Neural progenitor cell (in vitro differentiated cells): ENCODE data around the gene DSCAML1. TPM values are rescaled to one million over a fixed set of nuclear protein-coding genes. Genes with fewer than 3 reads are reported as not detected.

Experiments used
- DNase-seq: peaks from one replicate; pipeline ENCODE4 v3.0.0-alpha.2; 2016; ENCODE audit warnings: low spot score
- H2AFZ ChIP-seq: fragments of 200-600 bp; sonication (generic); replicated peaks from 2 replicates; pipeline ENCODE4 v1.6.1; 2016; ENCODE audit warnings: antibody characterized with exemption
- H3F3A ChIP-seq: fragments of 200-600 bp; sonication (generic); 2 replicates; pipeline ENCODE4 v1.6.1; 2016; ENCODE audit warnings: antibody characterized with exemption, low read depth
- H3K27ac ChIP-seq: fragments of 200-600 bp; sonication (generic); 2 replicates; pipeline ENCODE4 v1.5.1; 2016; ENCODE audit warnings: mild to moderate bottlenecking
- H3K27me3 ChIP-seq: fragments of 200-600 bp; sonication (generic); 2 replicates; pipeline ENCODE4 v1.6.1; 2016; ENCODE audit warnings: mild to moderate bottlenecking, moderate library complexity
- H3K36me3 ChIP-seq: fragments of 200-600 bp; sonication (generic); 2 replicates; pipeline ENCODE4 v1.5.1; 2016
- H3K4me1 ChIP-seq: fragments of 200-600 bp; sonication (generic); 2 replicates; pipeline ENCODE4 v1.6.1; 2016; ENCODE audit warnings: mixed run types
- H3K4me2 ChIP-seq: fragments of 200-600 bp; sonication (generic); 2 replicates; pipeline ENCODE4 v1.6.1; 2016
- H3K4me3 ChIP-seq: fragments of 200-600 bp; sonication (generic); 2 replicates; pipeline ENCODE4 v1.5.1; 2016
- H3K79me2 ChIP-seq: fragments of 200-600 bp; sonication (generic); 2 replicates; pipeline ENCODE4 v1.6.1; 2016; ENCODE audit warnings: low read depth
- H3K9ac ChIP-seq: fragments of 200-600 bp; sonication (generic); 2 replicates; pipeline ENCODE4 v1.6.1; 2016
- H3K9me3 ChIP-seq: fragments of 200-600 bp; sonication (generic); 2 replicates; pipeline ENCODE4 v1.5.1; 2016; ENCODE audit warnings: low read depth
- H4K20me1 ChIP-seq: fragments of 200-600 bp; sonication (generic); 2 replicates; pipeline ENCODE4 v1.6.1; 2016; ENCODE audit warnings: low read depth
- H3K27ac Mint-ChIP-seq: 3 replicates; pipeline ENCODE4 v1.8.0; 2021; ENCODE audit warnings: mixed read lengths
- H3K27me3 Mint-ChIP-seq: 2 replicates; pipeline ENCODE4 v1.8.0; 2022; ENCODE audit warnings: low read depth, mild to moderate bottlenecking, inconsistent platforms, moderate library complexity, mixed read lengths; ENCODE audit not compliant: insufficient read depth
- H3K36me3 Mint-ChIP-seq: 3 replicates; pipeline ENCODE4 v1.8.0; 2021; ENCODE audit warnings: mixed read lengths
- H3K4me1 Mint-ChIP-seq: 3 replicates; pipeline ENCODE4 v1.8.0; 2021; ENCODE audit warnings: mixed read lengths
- H3K4me3 Mint-ChIP-seq: 3 replicates; pipeline ENCODE4 v1.8.0; 2021; ENCODE audit warnings: mild to moderate bottlenecking, moderate library complexity, mixed read lengths
- H3K9me3 Mint-ChIP-seq: 3 replicates; pipeline ENCODE4 v1.8.0; 2020; ENCODE audit warnings: mixed read lengths
- EZH2 ChIP-seq: fragments of 200-600 bp; sonication (generic); IDR thresholded peaks from 2 replicates; pipeline ENCODE4 v1.6.1; 2017; ENCODE audit warnings: antibody characterized with exemption, mild to moderate bottlenecking, moderate library complexity
- EZH2phosphoT487 ChIP-seq: fragments of 200-600 bp; sonication (generic); IDR thresholded peaks from 2 replicates; pipeline ENCODE4 v1.6.1; 2017; ENCODE audit warnings: antibody characterized with exemption
- total RNA-seq: library from RNA; depleted of rRNA; stranded (reverse); fragments of >200 nt; gene quantifications from 2 replicates; pipeline ENCODE4 v1.2.3, GENCODE V29; 2015; ENCODE audit warnings: low replicate concordance
- TF ChIP-seq, protein P1 (sequence below): fragments of 200-600 bp; sonication (generic); IDR thresholded peaks from 2 replicates; pipeline ENCODE4 v1.5.1; 2017; ENCODE audit warnings: antibody characterized with exemption, mild to moderate bottlenecking

Gene DSCAML1
- total RNA-seq, 1 donor from 2014 or later: 0.06 TPM

DNA sequence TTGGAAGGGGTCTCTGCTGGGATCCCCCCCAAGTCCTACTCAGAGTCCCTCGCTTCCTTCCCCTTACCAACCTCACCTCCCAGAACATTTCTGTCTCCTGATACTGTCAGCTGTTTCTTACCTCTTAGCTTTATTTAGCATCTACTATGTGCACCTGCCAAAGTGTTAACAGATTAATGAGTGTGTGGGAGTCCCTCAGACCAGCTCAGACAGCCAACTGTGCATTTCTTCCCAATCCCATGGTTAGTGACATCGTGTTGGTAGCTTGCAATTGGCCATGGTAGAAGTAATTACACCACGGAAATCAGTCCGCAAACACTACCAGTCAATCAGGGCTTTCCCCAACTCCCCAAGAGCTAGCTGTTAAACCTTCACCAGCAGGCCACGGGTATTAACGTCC, 150.6 kb downstream of the DSCAML1 start:
- H3K4me3 Mint-ChIP-seq: no peak overlapping the region
- H3K9ac ChIP-seq: no peak overlapping the region
- H3K27ac Mint-ChIP-seq: no peak overlapping the region
- H3K79me2 ChIP-seq: no peaks in the 10 kb centered on the region
- no peak overlapping the region for H3K4me2 ChIP-seq
- H3K36me3 ChIP-seq: no peaks in the 10 kb centered on the region
- H3K4me1 Mint-ChIP-seq: peaks cover 43% of the 10 kb centered on the region
- no peaks in the 10 kb centered on the region for H4K20me1 ChIP-seq
- TF ChIP-seq, protein P1, sequence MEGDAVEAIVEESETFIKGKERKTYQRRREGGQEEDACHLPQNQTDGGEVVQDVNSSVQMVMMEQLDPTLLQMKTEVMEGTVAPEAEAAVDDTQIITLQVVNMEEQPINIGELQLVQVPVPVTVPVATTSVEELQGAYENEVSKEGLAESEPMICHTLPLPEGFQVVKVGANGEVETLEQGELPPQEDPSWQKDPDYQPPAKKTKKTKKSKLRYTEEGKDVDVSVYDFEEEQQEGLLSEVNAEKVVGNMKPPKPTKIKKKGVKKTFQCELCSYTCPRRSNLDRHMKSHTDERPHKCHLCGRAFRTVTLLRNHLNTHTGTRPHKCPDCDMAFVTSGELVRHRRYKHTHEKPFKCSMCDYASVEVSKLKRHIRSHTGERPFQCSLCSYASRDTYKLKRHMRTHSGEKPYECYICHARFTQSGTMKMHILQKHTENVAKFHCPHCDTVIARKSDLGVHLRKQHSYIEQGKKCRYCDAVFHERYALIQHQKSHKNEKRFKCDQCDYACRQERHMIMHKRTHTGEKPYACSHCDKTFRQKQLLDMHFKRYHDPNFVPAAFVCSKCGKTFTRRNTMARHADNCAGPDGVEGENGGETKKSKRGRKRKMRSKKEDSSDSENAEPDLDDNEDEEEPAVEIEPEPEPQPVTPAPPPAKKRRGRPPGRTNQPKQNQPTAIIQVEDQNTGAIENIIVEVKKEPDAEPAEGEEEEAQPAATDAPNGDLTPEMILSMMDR: no peak
- no peak for TF ChIP-seq EZH2
- no peak for TF ChIP-seq EZH2phosphoT487
- H3K36me3 Mint-ChIP-seq: no peaks in the 10 kb centered on the region
- no peaks in the 10 kb centered on the region for H3K9me3 Mint-ChIP-seq
- no peaks in the 10 kb centered on the region for H3F3A ChIP-seq
- no peak overlapping the region for H2AFZ ChIP-seq
- peaks cover 22% of the 10 kb centered on the region for H3K27me3 Mint-ChIP-seq
- peaks cover 10% of the 10 kb centered on the region for H3K4me1 ChIP-seq
- no peak overlapping the region for H3K27ac ChIP-seq
- H3K9me3 ChIP-seq: no peaks in the 10 kb centered on the region
- DNase-seq: no peak
- H3K27me3 ChIP-seq: no peaks in the 10 kb centered on the region
- no peak overlapping the region for H3K4me3 ChIP-seq

DNA sequence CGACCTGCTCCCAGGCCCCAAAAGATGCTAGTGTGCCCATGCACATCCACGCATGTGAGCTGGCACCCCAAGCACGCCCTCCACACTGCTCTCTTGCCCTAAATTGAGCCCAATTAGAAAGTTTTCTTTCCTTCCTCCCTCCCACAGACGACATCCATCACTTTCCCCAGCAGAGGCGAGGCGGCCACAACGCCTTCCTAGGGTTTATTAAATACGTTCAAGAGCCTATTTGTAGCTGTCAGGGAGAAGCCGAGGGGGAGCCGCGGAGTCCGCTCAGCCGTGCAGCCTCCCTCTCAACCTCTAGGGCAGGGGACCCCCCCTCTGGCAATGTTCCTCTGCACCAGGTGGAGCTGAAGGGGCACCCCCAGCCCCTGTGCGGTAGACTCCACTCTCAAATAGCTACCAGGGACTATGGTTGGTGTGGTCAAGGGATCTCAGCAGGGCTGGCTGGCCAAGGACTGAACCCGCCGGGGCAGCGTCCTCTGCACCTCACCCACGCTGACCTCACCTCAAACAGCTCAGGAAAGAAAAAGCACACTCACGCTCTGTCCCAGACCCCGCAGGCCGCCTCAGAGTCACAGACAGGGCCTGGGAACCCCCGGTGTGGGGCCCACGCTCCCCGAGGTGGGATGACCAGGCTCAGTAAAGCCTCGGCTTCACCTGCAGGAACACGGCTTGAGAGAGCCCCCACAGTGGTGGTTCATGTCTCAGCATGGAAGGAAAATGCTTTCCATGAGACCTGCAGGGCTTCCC, 152.4 kb downstream of the DSCAML1 start:
- Histone ChIP-seq H3K79me2 (no peaks in the 10 kb centered on the region), H3K4me1 (peaks cover 10% of the 10 kb centered on the region), H3K36me3 (no peaks in the 10 kb centered on the region), H4K20me1 (no peaks in the 10 kb centered on the region), H3K9ac (no peak overlapping the region), H2AFZ (no peak overlapping the region), H3F3A (no peaks in the 10 kb centered on the region), H3K9me3 (no peaks in the 10 kb centered on the region), H3K4me2 (no peak overlapping the region), H3K27ac (no peak overlapping the region), H3K4me3 (no peak overlapping the region), H3K27me3 (no peaks in the 10 kb centered on the region)
- H3K27me3 Mint-ChIP-seq: peaks cover 28% of the 10 kb centered on the region
- peaks cover 49% of the 10 kb centered on the region for H3K4me1 Mint-ChIP-seq
- DNase-seq: no peak
- no peaks in the 10 kb centered on the region for H3K36me3 Mint-ChIP-seq
- H3K27ac Mint-ChIP-seq: no peak overlapping the region
- no peaks in the 10 kb centered on the region for H3K9me3 Mint-ChIP-seq
- TF ChIP-seq EZH2: no peak
- TF ChIP-seq EZH2phosphoT487: no peak
- TF ChIP-seq, protein P1: no peak
- no peak overlapping the region for H3K4me3 Mint-ChIP-seq

DNA sequence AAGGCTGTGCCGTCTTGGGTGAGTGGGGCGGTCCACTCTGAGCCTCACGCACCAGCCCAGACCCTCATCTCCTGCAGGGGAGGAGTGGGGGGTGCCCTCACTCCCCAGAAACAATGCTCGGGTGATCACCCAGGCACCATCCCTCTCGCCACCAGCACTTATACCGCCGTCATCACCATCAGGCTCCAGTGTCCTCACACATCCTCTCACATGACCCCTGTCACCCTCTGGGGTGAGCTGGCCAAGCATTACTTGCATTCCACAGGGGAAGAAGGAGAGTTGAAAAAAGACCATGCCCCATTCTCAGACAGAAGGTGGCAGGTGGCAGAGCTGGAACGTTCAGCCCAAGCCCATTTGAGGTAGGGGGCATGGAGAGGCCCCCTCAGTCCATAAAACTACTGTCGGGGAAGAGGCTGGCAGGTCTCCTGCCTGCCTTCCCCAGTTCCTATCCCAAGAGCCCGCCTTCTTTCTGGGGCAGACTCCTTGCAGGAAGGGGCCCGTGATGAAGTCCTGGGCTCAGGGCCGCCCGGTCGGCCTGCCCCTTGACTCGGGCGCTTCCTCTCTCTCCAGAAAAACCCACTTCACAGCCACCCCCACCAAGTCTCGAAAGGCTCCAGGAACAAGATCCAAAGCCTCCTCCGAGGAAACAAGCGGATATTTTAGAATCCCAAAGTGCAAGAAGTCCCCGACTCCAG, 153.3 kb downstream of the DSCAML1 start:
- H3K27ac ChIP-seq: no peak overlapping the region
- no peaks in the 10 kb centered on the region for H4K20me1 ChIP-seq
- Mint-ChIP-seq H3K4me1 (peaks cover 45% of the 10 kb centered on the region), H3K27ac (peak overlapping the region; percentile 7), H3K36me3 (no peaks in the 10 kb centered on the region), H3K27me3 (peaks cover 26% of the 10 kb centered on the region), H3K4me3 (no peak overlapping the region), H3K9me3 (no peaks in the 10 kb centered on the region)
- no peak for TF ChIP-seq EZH2phosphoT487
- TF ChIP-seq, protein P1: no peak
- no peak for TF ChIP-seq EZH2
- no peaks in the 10 kb centered on the region for H3K27me3 ChIP-seq
- no peaks in the 10 kb centered on the region for H3K9me3 ChIP-seq
- no peak overlapping the region for H3K4me2 ChIP-seq
- peaks cover 10% of the 10 kb centered on the region for H3K4me1 ChIP-seq
- no peaks in the 10 kb centered on the region for H3K36me3 ChIP-seq
- H3F3A ChIP-seq: no peaks in the 10 kb centered on the region
- H3K9ac ChIP-seq: no peak overlapping the region
- H3K4me3 ChIP-seq: no peak overlapping the region
- H3K79me2 ChIP-seq: no peaks in the 10 kb centered on the region
- peak overlapping the region; percentile 13 for H2AFZ ChIP-seq
- peak; percentile 36 for DNase-seq
